Measurements from ENCODE around the gene OIP5.

DNA sequence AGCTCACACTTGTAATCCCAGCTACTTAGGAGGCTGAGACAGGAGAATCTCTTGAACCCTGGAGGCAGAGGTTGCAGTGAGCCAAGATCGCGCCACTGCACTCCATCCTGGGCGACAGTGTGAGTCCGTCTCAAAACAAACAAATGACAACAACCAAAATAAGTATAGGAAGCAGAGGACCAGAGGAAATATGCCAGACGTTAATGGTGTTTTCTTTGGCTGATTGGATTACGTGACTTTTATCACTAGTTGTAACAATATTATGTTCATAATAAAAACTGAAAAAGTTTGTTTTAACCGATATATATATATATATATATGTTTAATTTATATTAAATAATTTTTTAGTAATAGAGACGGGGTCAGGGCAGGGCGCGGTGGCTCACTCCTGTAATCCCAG is 22.0 kb upstream of the OIP5 start:
- no peak for TF ChIP-seq POLR2A (IDR thresholded peaks at IDR 0.05)
- TF ChIP-seq, protein P1, sequence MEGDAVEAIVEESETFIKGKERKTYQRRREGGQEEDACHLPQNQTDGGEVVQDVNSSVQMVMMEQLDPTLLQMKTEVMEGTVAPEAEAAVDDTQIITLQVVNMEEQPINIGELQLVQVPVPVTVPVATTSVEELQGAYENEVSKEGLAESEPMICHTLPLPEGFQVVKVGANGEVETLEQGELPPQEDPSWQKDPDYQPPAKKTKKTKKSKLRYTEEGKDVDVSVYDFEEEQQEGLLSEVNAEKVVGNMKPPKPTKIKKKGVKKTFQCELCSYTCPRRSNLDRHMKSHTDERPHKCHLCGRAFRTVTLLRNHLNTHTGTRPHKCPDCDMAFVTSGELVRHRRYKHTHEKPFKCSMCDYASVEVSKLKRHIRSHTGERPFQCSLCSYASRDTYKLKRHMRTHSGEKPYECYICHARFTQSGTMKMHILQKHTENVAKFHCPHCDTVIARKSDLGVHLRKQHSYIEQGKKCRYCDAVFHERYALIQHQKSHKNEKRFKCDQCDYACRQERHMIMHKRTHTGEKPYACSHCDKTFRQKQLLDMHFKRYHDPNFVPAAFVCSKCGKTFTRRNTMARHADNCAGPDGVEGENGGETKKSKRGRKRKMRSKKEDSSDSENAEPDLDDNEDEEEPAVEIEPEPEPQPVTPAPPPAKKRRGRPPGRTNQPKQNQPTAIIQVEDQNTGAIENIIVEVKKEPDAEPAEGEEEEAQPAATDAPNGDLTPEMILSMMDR (IDR thresholded peaks at IDR 0.05): no peak
